ENCODE measurements around the gene USP48.

The USP48 gene

DNA sequence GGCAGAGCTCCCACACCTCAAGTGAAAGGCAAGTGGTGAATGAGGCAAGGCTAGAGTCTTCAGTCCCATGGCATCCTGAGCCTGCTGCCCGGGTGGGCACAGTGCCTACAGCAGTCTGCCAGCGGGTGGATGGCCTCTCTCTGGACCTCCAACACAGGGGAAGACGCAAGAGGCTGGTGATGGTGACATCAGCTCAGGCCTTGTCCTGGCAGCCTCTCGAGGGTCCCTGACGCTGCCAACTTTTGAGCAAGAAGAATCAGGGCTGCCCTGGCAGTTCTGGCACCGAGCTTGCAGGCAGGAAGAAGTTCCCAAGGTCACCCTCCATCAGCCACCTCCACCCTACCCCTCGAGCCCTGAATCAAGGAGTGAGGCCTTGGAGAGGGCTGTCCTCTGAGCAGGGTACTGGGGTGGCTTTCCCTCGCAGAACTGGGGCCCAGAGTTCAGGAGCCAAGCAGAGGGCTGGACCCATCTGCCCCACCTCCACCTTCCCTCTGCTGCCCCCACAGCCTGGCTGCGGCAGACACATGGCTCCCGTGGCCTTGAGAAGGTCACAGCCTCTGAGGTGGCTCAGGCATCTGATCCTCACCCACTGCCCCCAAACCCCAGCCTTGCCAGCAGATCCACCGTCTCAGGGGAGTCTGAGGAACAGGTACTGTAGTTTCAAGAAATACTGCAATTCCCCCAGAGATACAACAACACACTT lies 119.5 kb downstream of the USP48 start:
- DNase-seq = peak; percentile 48
- TF ChIP-seq CTCF (IDR thresholded peaks at IDR 0.05; ENCODE audit: low read depth, low read length) = 0 out of 2 replicates have a peak, but pooled peaks have one; percentile 35
- H3K4me3 ChIP-seq (ENCODE audit: low read depth, low read length) = no peak overlapping the region
- no peaks in the 10 kb centered on the region for H3K9me3 ChIP-seq (ENCODE audit: severe bottlenecking)
- H3K27me3 ChIP-seq (ENCODE audit: insufficient read depth, low read depth, severe bottlenecking) = no peaks in the 10 kb centered on the region
- no peak overlapping the region for H3K27ac ChIP-seq
- H3K36me3 ChIP-seq = peaks cover 5% of the 10 kb centered on the region

- H3K9me3 ChIP-seq (ENCODE audit: severe bottlenecking) = no peaks in the 10 kb centered on the region
- no peaks in the 10 kb centered on the region for H3K27me3 ChIP-seq (ENCODE audit: insufficient read depth, low read depth, severe bottlenecking)
- DNase-seq = no peak
- H3K4me3 ChIP-seq (ENCODE audit: low read depth, low read length) = no peak overlapping the region
- no peak overlapping the region for H3K27ac ChIP-seq
- no peak for TF ChIP-seq CTCF (IDR thresholded peaks at IDR 0.05; ENCODE audit: low read depth, low read length)
- peaks cover 4% of the 10 kb centered on the region for H3K36me3 ChIP-seq
Measured at GRCh38 chr1:21662426-21663247, 120.3 kb downstream of the USP48 start.

DNA sequence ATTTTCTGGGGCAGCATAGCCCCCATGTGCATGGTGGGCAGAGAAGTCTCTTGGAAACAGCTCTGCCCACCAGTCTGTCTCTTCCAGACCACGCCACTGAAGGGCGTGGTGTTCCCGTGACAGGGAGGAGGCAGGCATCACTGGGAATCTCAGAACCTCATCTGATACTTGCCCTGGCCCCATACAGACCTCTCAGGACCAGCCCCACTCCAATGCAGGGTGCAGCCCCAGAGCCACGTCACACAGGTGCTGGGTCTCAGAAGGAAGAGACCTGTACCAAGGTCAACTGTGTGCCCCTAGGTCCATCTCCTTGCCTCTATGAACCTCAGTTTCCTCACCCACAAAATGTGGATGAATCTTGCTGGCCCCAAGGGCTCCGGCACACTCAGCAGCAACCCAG lies 121.1 kb downstream of the USP48 start:
- no peak for DNase-seq
- Histone ChIP-seq H3K4me3 (ENCODE audit: low read depth, low read length) (no peak overlapping the region), H3K36me3 (no peaks in the 10 kb centered on the region), H3K27me3 (ENCODE audit: insufficient read depth, low read depth, severe bottlenecking) (no peaks in the 10 kb centered on the region), H3K27ac (no peak overlapping the region), H3K9me3 (ENCODE audit: severe bottlenecking) (no peaks in the 10 kb centered on the region)
- no peak for TF ChIP-seq CTCF (IDR thresholded peaks at IDR 0.05; ENCODE audit: low read depth, low read length)

- TF ChIP-seq CTCF (IDR thresholded peaks at IDR 0.05; ENCODE audit: low read depth, low read length) = no peak
- no peak overlapping the region for H3K27ac ChIP-seq
- no peaks in the 10 kb centered on the region for H3K36me3 ChIP-seq
- H3K9me3 ChIP-seq (ENCODE audit: severe bottlenecking) = no peaks in the 10 kb centered on the region
- no peak overlapping the region for H3K4me3 ChIP-seq (ENCODE audit: low read depth, low read length)
- no peaks in the 10 kb centered on the region for H3K27me3 ChIP-seq (ENCODE audit: insufficient read depth, low read depth, severe bottlenecking)
- no peak for DNase-seq
Measured at GRCh38 chr1:21659924-21660326, 123.0 kb downstream of the USP48 start.

- no peaks in the 10 kb centered on the region for H3K27me3 ChIP-seq (ENCODE audit: insufficient read depth, low read depth, severe bottlenecking)
- peak overlapping the region; percentile 31 for H3K4me3 ChIP-seq (ENCODE audit: low read depth, low read length)
- peak; percentile 74 for DNase-seq
- H3K36me3 ChIP-seq = no peaks in the 10 kb centered on the region
- H3K9me3 ChIP-seq (ENCODE audit: severe bottlenecking) = no peaks in the 10 kb centered on the region
- no peak overlapping the region for H3K27ac ChIP-seq
- peak; percentile 66 for TF ChIP-seq CTCF (IDR thresholded peaks at IDR 0.05; ENCODE audit: low read depth, low read length)
Measured at GRCh38 chr1:21659099-21659923, 123.6 kb downstream of the USP48 start.
